ENCODE measurements around the gene NADK. TPM values are rescaled to one million over a fixed set of nuclear protein-coding genes. Genes with fewer than 3 reads are reported as not detected.

NADK gene
- total RNA-seq, 2 donors from 2014 or later, result 60.0 to 63.5 TPM

- no peak for DNase-seq (ENCODE audit: low spot score)
- intact Hi-C loops (cut with DNase I), result no loop called here
Observed at GRCh38 chr1:1775327-1776226, 2.7 kb downstream of the NADK start.

GRCh38 chr1:1773874-1774273 lies 4.4 kb downstream of the NADK start:
- DNase-seq (ENCODE audit: low spot score), result no peak
- intact Hi-C loops (cut with DNase I), result no loop called here

- DNase-seq (ENCODE audit: low spot score), result no peak
- intact Hi-C loops (cut with DNase I), result no loop called here
Observed at GRCh38 chr1:1771096-1771495, 7.2 kb downstream of the NADK start.

GRCh38 chr1:1770102-1770501 lies 8.2 kb downstream of the NADK start:
- intact Hi-C loops (cut with DNase I), result no loop called here
- no peak for DNase-seq (ENCODE audit: low spot score)

- DNase-seq (ENCODE audit: low spot score), result no peak
- intact Hi-C loops (cut with DNase I), result no loop called here
Observed at GRCh38 chr1:1768249-1768992, 9.8 kb downstream of the NADK start.

GRCh38 chr1:1764876-1765470 lies 13.3 kb downstream of the NADK start:
- intact Hi-C loops (cut with DNase I), result no loop called here
- DNase-seq (ENCODE audit: low spot score), result no peak

GRCh38 chr1:1763657-1764621 lies 14.3 kb downstream of the NADK start:
- DNase-seq (ENCODE audit: low spot score), result peak; percentile 95
- intact Hi-C loops (cut with DNase I), result no loop called here

- no peak for DNase-seq (ENCODE audit: low spot score)
- intact Hi-C loops (cut with DNase I), result no loop called here
Observed at GRCh38 chr1:1761504-1762376, 16.5 kb downstream of the NADK start.

- intact Hi-C loops (cut with DNase I), result no loop called here
- no peak for DNase-seq (ENCODE audit: low spot score)
Observed at GRCh38 chr1:1760715-1761114, 17.6 kb downstream of the NADK start.

GRCh38 chr1:1760345-1760650 lies 18.0 kb downstream of the NADK start:
- intact Hi-C loops (cut with DNase I), result no loop called here
- no peak for DNase-seq (ENCODE audit: low spot score)

- intact Hi-C loops (cut with DNase I), result no loop called here
- DNase-seq (ENCODE audit: low spot score), result no peak
Observed at GRCh38 chr1:1759456-1760344, 18.6 kb downstream of the NADK start.

GRCh38 chr1:1758692-1759455 lies 19.4 kb downstream of the NADK start:
- intact Hi-C loops (cut with DNase I), result no loop called here
- no peak for DNase-seq (ENCODE audit: low spot score)

- peak; percentile 80 for DNase-seq (ENCODE audit: low spot score)
- intact Hi-C loops (cut with DNase I), result no loop called here
Observed at GRCh38 chr1:1758059-1758621, 20.1 kb downstream of the NADK start.

- intact Hi-C loops (cut with DNase I), result no loop called here
- peak; percentile 73 for DNase-seq (ENCODE audit: low spot score)
Observed at GRCh38 chr1:1757422-1758058, 20.7 kb downstream of the NADK start.

GRCh38 chr1:1756661-1757421 lies 21.4 kb downstream of the NADK start:
- no peak for DNase-seq (ENCODE audit: low spot score)
- intact Hi-C loops (cut with DNase I), result no loop called here

Data from posterior vena cava (tissue), 2 donors.